GM15510 (cell line): Measurements from ENCODE around the gene POLE3.

Source experiments
- POLR2A ChIP-seq: IDR thresholded peaks from 3 replicates; pipeline ENCODE4 v1.6.1; 2011; ENCODE audit warnings: borderline replicate concordance; ENCODE audit not compliant: insufficient read length; ENCODE audit errors: extremely low read depth

POLE3 gene

GRCh38 chr9:113409883-113410206 lies 630 bp downstream of the POLE3 start:
- TF ChIP-seq POLR2A: no peak

- TF ChIP-seq POLR2A: no peak
Measured at GRCh38 chr9:113409481-113409880, 994 bp downstream of the POLE3 start.

GRCh38 chr9:113403646-113404045 lies 6.8 kb downstream of the POLE3 start:
- no peak for TF ChIP-seq POLR2A

- peak; percentile 78 for TF ChIP-seq POLR2A
Measured at GRCh38 chr9:113401027-113401792, 9.3 kb downstream of the POLE3 start, which contains the start of gene ALAD. Gene ALAD (minus strand): TSS chr9:113401284. CDS start chr9:113393559, 7,725 bp downstream.

- TF ChIP-seq POLR2A: no peak
Measured at GRCh38 chr9:113399646-113400200, 10.8 kb downstream of the POLE3 start.

GRCh38 chr9:113398796-113399195 lies 11.7 kb downstream of the POLE3 start:
- no peak for TF ChIP-seq POLR2A

GRCh38 chr9:113397203-113397631 lies 13.3 kb downstream of the POLE3 start:
- TF ChIP-seq POLR2A: no peak

- TF ChIP-seq POLR2A: no peak
Measured at GRCh38 chr9:113395000-113395861, 15.2 kb downstream of the POLE3 start.

GRCh38 chr9:113393281-113393680 lies 17.2 kb downstream of the POLE3 start:
- TF ChIP-seq POLR2A: no peak

- TF ChIP-seq POLR2A: no peak
Measured at GRCh38 chr9:113391917-113392316, 18.6 kb downstream of the POLE3 start.

GRCh38 chr9:113390192-113390960 lies 20.1 kb downstream of the POLE3 start:
- TF ChIP-seq POLR2A: no peak

- no peak for TF ChIP-seq POLR2A
Measured at GRCh38 chr9:113389451-113389850, 21.0 kb downstream of the POLE3 start.

GRCh38 chr9:113388833-113389232 lies 21.6 kb downstream of the POLE3 start:
- no peak for TF ChIP-seq POLR2A

GRCh38 chr9:113387560-113388230 lies 22.8 kb downstream of the POLE3 start:
- no peak for TF ChIP-seq POLR2A
